Measurements from ENCODE around the gene RBMS3.
"Not testable (repeated sequence)": the region's sequence is repeated elsewhere in the genome, so short reads cannot be mapped to it uniquely, and the experiment has no call there.

RBMS3 gene

DNA sequence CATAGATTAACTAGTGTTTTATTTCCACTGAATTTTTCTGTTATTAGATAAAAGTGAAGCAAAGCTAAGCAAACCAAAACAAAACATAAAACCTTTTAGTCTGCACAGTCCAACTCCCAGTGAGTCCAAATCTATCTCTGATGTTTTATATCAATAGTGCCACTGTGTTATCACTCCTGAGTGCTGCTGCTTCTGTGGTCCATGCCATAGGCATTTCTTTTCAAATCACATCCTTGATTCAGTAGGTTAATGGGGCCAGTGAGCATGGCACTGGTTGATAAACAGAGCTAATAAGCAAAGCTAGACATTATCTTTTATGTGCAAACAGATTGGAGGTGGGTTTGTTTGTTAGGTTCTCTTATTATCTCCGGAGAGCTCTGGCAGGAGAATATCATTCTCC lies 30.0 kb downstream of the RBMS3 start:
- in situ Hi-C loops (cut with HindIII; ENCODE audit: low sequenced_read_pairs): no loop called here

DNA sequence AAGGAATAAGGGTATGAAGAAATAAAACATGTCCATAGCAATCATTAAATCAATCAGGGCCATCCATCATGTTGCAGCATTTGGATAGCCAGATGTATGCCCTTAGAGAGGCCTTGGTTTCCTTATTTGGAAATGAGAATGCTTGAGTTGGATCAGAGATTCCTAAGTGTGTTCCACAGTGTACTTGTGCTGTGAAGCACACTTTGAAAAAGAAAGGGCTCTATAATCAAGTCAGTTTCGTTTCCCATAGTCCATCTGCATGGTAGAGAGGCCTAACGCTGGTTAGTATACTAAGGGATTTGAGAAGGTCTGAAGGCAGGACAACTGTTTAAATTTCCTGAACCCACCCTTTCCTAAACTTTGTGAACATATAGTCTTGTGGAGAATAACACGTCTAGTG lies 30.9 kb downstream of the RBMS3 start:
- in situ Hi-C loops (cut with HindIII; ENCODE audit: low sequenced_read_pairs): no loop called here

DNA sequence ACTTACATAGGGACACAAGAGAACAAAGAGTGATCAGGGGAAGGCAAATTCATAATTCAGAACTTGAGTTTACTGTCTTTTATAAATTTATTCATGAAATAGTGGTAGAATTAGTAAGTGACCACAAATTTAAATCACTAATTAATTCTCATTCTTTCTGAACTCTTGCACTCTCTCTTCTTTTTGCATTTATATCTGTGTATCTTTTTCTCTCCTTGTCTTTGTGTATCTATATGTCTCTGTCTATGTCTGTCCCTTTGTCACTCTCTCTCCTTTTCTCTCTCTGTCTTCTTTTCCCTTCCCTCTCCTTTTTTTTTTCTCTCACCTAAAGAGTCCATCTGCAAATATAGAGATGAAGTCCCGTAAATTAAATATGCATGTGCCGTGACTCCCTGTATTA lies 31.5 kb downstream of the RBMS3 start:
- in situ Hi-C loops (cut with HindIII; ENCODE audit: low sequenced_read_pairs): no loop called here

DNA sequence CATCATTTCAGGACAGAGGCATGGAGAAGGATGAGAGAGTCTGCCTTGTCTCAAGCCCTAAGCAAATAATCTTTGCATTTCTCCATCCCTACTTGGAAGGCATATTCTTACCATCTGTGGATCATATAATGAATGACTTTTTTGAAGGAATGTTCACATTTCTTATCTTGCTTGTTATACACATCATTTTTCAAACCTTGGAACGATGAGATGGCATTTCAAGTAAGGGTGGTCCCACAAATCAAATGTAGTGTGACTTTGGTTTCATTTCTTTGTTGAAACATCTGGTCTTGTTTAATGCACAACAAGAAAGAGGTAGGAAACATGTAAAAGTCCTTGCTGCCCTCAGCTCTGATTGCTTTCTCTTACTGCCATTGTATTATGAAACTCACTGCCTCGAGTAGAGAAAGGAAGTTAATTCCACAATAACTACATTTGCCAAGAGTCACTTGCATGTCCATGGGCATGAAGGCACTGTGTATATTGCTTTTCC lies 32.1 kb downstream of the RBMS3 start:
- in situ Hi-C loops (cut with HindIII; ENCODE audit: low sequenced_read_pairs): no loop called here

DNA sequence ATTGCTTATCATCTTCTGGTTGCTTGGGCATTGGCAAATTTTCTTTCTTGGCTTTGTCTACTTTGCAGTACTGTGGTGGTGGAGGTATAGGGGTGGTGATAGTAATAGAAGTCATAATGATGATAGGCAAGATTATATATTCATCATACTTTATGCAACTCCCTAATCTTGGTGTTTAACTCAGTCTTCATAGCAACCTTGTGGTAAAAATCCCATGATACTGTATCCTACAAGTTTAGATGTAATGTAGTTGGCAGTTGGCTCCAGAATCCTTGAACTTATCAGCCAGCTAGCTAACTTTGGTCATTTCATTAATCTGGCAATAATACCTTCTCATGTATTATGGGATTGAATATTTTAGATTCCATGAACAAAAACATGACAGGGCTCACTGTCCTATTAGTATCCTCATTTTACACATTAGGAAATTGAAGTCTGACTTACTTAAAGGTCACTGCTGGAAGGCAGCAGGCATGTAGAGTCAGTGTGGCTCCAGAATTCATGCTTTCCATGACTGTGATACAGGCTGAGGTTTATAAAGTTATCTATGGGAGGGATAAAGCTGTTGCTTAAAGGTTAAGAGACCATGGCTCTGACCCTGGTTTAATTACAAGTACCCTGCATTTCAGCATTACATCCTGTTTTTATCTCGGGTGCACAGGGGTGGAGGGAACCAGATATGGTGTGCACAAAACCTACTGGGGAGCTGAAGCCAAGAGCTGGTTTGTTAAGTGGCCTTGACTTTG lies 33.3 kb downstream of the RBMS3 start:
- in situ Hi-C loops (cut with HindIII; ENCODE audit: low sequenced_read_pairs): no loop called here

DNA sequence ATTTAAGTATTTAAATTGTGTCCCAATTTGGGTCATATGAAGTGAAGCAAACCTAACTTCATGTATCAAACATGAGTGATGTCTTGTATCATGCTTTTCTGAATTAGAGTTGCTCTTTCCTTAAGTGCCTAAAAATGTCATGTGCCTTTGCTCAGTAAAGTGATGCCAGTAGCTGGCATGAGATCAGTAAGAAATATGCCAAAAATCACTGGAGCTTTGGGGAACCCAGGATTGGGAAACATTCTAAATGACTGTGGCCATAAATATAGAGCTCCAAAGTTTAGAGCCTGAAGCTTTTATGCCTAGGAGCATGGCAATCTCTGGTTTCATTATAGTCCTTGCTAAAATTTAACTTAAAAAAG lies 33.8 kb downstream of the RBMS3 start:
- in situ Hi-C loops (cut with HindIII; ENCODE audit: low sequenced_read_pairs): no loop called here

DNA sequence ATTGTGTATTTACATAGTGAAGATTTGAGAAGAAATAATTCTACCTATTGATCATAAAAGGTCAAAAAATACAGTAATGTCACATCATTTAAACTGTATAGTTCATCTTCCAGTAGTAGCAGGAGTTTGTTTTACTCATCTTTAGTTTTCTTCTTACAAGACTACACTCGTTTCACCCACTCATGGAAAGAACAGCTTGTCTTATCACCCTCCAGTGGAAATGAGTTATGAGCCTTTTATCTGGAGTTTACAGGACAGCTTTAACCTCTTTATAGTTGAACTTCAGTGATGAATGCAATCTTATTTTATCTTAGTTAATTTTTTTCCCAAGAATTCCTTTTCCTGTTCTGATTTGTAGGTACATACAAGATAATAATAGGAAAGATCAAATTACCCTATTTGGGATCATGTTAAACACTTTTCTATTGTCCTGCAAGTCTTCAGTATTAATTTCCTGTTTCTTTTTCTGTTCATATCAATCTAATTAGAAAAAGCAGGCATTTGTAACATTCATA lies 36.8 kb downstream of the RBMS3 start:
- in situ Hi-C loops (cut with HindIII; ENCODE audit: low sequenced_read_pairs): no loop called here

DNA sequence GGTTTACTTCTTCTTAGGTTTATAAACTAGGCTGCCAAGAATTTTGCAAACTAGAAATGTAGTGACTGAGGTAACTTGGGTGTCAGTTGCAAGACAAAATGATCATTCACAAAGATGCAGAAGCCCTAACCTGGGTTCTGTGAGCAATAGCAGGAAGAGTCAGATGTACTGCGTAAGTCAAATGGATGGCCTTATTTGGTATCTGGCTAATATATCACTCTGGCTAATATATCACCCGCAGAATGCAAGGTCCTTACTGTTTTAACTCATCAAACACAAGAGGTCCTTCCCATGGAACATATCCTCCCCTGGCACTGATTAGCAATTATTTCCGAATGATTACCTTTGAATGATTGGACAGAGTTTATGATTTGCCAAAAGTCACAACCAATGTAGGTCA lies 37.4 kb downstream of the RBMS3 start:
- in situ Hi-C loops (cut with HindIII; ENCODE audit: low sequenced_read_pairs): no loop called here

DNA sequence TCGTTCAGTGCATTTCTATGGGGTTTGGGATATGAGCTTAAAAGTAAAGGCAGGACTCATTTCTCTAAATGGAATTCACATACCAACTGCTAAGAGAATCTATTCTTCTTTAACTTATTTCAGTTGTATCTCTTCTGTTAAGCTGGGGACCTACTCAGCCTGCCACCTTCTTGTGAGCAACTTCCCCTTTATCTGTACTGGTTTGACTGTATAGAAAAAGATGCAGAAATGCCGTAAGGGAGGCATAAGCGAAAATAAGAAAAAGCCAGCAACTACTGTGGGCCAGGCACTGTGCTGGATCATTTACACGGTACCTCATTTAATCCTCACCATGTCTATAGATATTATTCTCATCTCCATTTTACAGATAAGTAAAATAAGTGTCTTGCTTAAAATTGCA lies 38.4 kb downstream of the RBMS3 start:
- in situ Hi-C loops (cut with HindIII; ENCODE audit: low sequenced_read_pairs): no loop called here

DNA sequence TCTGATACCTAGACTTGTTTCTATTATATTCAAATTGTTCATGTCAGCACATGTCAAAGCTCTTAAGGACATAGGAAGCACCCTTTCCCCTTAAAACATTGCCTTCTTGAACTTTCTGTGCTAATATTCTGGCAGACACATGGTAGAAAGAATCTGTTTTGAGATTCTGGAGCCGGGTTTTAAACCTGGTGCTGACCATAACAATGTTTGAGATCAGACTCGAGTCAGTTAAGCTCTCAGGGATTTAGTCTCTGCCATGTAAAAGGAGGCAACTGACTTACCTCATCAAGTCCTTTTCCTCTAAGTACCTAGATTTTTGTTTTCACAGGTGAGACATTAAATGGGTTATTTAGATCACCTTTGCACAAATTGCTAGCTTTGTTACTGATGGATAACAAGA lies 38.9 kb downstream of the RBMS3 start:
- in situ Hi-C loops (cut with HindIII; ENCODE audit: low sequenced_read_pairs): no loop called here

DNA sequence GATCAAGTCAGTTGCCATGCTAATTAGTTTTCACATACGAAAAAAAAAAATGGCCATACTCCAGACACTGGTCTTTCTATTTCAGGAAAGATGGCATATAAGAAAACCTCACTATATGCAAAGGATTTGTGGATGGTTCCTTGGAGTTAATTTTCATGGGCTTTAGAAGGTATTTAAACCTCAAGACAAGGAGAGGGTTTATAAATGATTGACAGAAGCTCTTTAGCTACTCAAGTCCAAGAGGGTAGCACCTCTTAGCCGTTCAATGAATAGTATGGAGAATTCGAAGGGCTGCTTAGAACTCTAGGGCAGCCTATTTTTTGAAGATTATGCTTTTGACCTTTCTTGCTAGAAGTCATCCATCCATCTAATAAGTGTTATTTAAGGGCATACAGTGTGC lies 41.7 kb downstream of the RBMS3 start:
- in situ Hi-C loops (cut with HindIII; ENCODE audit: low sequenced_read_pairs): no loop called here

DNA sequence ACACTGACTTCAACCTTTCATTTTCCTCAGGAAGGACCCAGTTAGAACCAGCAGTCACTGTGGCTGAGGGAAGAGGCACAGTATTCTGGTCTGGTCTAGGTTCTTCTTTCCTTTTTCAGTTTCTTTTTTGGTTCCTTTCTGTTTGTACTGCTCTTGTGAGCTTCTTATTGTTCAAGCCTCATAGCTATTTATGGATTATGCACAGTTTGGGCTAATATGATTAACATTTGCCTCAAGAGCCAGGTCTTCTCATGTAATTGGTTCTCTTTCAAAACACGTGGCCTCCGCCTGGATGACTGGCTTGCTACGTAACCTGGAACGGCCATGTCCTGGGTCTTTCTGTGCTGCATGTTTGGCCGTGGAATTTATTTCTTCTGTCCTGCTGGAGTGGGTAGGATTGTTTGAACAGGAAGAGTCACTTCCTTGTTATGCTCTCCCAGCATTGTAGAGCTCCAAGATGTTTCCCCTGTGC lies 43.3 kb downstream of the RBMS3 start:
- in situ Hi-C loops (cut with HindIII; ENCODE audit: low sequenced_read_pairs): no loop called here

DNA sequence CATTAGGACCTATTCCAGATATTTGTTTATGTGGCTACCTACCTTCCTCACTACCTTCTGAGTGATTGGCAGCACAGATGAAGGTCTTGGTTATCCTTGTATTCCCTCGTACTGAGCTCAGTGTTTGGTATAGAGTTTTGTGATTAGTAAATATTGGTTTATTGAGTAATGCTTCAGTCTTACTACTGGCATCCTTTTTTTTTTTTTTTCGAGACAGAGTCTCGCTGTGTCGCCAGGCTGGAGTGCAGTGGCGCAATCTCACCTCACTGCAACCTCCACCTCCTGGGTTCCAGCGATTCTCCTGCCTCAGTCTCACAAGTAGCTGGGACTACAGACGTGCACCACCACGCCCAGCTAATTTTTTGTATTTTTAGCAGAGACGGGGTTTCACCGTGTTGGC lies 45.7 kb downstream of the RBMS3 start:
- in situ Hi-C loops (cut with HindIII; ENCODE audit: low sequenced_read_pairs): not testable (repeated sequence)

DNA sequence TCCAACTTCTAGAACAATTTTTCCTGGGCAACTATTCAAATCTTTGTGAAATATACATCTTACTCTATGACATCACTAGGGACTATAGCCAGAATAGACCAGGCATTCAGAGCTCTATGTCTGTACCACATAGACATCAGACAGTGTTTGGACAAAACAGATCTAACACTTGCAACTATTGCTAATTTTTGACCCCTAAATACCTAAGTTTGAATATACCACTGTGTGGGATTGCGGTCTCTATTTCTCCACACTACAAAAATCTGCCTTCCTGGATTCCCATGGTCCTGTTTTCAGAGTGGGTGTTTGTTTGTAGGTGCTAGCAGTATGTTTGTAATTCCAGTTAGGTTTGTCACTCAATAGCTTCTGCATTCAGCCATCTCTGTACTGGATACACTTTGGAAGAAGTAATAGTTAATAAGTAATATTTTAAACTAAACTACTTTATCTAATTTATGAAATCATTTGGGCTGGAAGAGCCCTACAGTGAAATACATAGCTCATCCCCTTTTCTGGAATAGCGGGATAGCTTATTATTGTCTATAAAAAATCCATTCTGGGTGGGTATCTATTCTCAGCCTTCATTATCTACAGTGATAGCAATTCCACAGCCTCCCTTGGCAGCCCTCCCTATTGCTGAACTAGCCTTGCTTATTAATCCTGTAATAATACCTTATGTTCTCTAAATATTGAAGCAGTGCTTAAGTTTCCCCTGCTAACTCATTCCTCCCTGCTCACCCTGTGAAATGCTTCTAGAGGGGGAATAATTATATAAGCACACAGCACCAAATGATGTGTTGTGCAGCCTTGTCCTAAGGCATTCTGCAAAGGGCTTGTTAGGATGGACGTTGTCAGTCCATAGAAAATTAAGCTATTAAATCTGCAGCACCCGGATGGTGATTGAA lies 49.4 kb downstream of the RBMS3 start:
- in situ Hi-C loops (cut with HindIII; ENCODE audit: low sequenced_read_pairs): no loop called here

DNA sequence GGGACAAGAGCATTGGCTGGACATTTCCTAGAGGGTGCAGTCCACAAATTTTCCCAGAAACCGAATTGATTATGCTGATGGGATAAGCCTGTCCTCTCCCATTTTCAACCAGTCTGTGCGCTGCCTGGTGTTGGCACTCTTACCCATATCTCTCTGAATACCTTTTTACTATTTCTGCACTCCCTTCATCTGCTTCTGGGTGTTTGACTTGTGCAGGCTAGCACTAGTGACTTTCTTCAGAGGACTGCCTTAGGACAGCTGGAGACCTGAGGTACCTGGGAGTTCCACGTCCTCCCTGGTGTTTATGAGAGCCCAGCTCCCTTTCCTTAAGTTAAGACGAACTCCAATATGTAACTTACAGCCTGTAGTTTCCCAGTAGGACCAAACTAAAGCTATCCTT lies 50.2 kb downstream of the RBMS3 start:
- in situ Hi-C loops (cut with HindIII; ENCODE audit: low sequenced_read_pairs): no loop called here

DNA sequence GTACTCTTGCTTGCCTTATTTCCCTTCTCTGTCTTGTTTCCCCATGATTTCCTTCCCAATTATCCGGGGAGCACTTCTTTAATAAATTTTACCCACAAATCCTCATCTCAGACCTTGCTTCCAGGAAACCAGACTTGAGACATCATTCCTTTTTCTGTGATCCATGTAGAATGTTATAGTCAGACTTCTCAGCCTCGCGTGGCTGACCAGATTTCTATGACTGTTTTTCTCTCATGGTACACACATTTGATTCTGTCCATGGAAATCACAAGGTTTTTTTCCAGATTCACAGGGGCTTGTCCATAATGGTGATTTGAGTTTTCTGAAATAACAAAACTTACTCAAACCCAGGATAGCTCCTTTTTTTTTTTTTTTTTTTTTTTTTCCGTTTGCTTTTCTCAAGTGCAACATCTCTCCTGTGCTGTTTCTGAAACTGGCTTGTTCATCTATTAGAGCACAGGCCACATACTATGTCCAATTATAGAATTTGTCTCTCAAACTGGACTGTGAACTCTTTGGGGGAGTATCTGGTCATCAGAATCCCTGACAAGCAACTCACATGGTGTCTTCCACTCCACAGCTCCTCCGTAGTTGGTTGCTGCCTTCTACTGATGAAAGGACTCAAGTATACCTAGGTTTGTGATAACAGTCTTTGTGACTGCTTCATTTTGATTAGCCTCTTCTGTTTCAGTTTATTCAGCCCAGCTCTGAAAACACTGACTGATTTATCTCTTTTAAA lies 50.8 kb downstream of the RBMS3 start:
- in situ Hi-C loops (cut with HindIII; ENCODE audit: low sequenced_read_pairs): no loop called here

DNA sequence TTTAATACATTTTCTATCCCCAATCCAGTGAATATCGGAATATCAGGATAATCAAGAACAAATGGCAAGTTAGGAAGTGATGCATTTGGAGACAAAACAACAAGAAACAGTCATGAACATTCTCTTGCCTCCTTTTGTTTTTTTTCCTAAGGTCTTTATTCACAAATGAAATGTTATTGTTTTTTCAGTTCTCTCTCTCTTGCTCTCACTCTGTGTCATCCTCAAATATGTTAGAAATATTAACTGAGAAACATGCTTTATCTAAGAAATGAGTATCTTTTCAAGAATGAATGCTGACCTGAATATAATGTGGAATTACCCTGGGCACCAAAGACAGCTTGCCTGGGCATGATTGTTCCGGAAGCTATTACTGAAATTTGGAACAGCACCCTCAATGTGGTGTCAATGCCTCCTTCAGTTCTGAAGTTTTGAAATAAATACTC lies 51.3 kb downstream of the RBMS3 start:
- in situ Hi-C loops (cut with HindIII; ENCODE audit: low sequenced_read_pairs): no loop called here

DNA sequence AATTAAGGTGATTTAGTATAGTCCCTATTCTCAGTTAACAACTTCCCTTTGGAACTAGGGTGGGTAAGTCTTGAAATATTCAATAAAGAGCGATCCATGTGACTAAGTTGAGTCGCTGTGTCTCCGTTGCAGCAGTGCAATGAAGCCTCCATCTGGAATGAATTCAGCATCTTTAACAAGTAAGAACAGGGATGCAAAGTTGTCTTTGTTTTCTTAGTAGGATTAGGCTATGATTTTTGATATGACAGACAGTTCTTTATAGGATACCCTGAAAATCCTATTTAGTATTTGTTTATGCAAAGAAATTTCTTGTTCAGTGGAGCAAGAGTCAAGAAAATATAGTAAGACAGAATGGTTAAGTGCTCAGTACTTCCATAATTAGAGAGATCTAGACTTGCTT lies 52.7 kb downstream of the RBMS3 start:
- in situ Hi-C loops (cut with HindIII; ENCODE audit: low sequenced_read_pairs): no loop called here

DNA sequence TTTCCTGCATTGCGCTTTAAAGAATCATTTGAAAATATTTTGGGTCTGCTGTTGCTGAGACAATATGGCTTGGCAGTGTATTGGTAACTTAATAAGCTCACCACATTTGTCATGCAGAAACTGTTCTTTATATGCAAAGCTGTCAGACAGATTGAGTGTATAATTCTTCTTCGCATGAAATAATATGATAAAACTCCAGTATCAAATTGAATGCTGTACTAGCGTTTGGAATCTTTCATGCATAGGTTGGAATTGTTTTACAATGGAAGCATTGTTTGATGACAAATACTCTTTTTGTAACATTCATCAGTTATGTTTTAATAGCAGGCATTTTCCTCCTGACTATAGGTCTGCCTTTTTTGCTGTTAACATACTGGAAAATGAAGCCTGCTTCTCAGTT lies 53.8 kb downstream of the RBMS3 start:
- in situ Hi-C loops (cut with HindIII; ENCODE audit: low sequenced_read_pairs): loop anchor here (5.0 kb wide), 1 partner anchor 47 kb away; no protein-coding TSS in a partner anchor

DNA sequence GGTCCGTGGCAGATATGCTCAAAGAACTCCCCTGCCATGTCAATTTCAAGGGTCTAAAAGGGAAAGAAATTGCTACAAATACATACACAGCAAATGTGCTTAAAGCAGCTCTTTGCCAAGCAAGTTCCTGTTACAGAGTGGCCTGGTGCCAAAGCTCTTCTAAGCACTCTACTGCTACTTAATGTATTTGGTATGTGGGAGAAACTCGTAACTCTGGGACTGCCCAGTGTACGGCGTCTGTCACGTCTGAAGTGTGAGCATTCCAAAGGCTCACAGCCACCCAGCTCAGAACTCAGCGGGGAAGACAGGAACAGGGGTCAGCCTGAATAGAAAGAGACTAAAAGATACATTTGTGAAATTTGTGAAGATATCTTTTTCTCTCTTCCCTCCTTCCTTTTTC lies 54.6 kb downstream of the RBMS3 start:
- in situ Hi-C loops (cut with HindIII; ENCODE audit: low sequenced_read_pairs): loop anchor here (5.0 kb wide), 1 partner anchor 48 kb away; no protein-coding TSS in a partner anchor

DNA sequence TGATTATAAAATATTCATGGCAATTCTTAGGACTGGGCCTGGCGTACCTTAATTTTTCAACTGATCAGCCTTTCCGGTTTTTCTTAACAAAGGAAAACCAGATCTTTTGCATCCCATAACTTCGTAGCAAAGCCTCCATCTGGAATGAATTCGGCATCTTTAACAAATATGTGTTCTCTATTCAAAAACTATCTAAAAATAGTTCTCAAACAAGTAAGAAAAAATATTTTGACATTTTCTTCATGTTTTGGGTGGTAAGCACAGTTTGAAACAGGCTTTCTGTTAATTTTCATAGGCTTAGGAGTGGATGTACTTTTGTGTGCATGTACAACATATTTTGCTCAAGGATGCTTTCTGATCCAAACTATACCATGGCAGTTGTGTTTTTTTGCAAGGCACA lies 55.1 kb downstream of the RBMS3 start:
- in situ Hi-C loops (cut with HindIII; ENCODE audit: low sequenced_read_pairs): loop anchor here (5.0 kb wide), 1 partner anchor 49 kb away; no protein-coding TSS in a partner anchor
